ENCODE data around the gene CPT2. TPM values are rescaled to one million over a fixed set of nuclear protein-coding genes. Genes with fewer than 3 reads are reported as not detected.
A peak's percentile ranks its signal among the peaks of the same experiment; 100 is the strongest.

Gene CPT2
- total and polyA plus RNA-seq, 9 of the 15 experiments (the other 6 are each of a cell fraction or from before 2014, with no cell fraction given): 7.6 to 25.1 (median 16.8) TPM

DNA sequence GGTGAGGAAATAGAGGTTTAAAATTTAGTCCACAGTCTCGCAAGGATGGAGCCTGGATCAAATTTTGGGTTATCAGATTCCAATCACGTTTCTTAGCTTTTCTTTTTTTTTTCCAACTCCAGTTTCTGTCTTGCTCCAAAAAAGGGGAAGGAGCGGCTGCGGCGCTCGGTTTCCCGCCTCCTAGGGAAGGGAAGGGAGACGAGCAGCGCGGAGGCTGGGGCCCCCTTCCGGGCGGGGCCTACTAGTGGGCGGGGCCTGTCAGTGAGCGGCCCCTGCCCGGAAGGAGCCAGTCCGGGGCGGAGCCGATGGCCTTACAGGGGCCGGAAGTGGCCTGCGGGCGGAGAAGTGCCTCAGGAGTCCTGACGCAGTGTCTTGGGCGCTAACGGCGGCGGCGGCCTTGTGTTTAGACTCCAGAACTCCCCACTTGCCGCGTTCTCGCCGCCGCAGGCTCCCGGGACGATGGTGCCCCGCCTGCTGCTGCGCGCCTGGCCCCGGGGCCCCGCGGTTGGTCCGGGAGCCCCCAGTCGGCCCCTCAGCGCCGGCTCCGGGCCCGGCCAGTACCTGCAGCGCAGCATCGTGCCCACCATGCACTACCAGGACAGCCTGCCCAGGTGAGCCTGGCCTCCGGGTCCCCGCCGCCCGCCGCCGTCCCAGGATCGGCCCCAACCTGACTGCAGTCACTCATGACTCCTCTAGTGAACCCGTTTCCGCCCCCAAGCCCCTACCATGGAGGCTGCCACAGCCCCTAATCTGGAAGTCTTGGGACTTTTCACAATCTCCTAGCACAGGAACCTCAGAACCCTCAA lies at the start of gene CPT2 (continued):
- TF ChIP-seq, protein P1, sequence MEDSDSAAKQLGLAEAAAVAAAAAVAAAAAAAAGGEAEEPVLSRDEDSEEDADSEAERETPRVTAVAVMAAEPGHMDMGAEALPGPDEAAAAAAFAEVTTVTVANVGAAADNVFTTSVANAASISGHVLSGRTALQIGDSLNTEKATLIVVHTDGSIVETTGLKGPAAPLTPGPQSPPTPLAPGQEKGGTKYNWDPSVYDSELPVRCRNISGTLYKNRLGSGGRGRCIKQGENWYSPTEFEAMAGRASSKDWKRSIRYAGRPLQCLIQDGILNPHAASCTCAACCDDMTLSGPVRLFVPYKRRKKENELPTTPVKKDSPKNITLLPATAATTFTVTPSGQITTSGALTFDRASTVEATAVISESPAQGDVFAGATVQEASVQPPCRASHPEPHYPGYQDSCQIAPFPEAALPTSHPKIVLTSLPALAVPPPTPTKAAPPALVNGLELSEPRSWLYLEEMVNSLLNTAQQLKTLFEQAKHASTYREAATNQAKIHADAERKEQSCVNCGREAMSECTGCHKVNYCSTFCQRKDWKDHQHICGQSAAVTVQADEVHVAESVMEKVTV (CRISPR knock-in tag; IDR thresholded peaks at IDR 0.05): no peak
- TF ChIP-seq ETS2 (tag; IDR thresholded peaks at IDR 0.05; ENCODE audit: borderline replicate concordance, poor library complexity, severe bottlenecking) (no peak), ZNF347 (CRISPR knock-in tag; IDR thresholded peaks at IDR 0.05; ENCODE audit: low read depth) (no peak), NR2F6 (CRISPR knock-in tag; IDR thresholded peaks at IDR 0.05) (no peak), ZNF133 (CRISPR knock-in tag; IDR thresholded peaks at IDR 0.05) (no peak), HCFC1 (IDR thresholded peaks at IDR 0.05; ENCODE audit: low read depth, low read length) (peak; percentile 41; the same call in 1 of the 2 replicates), HNRNPL (IDR thresholded peaks at IDR 0.05; ENCODE audit: low read depth, low read length) (no peak), ZFP36 (IDR thresholded peaks at IDR 0.05; ENCODE audit: low read depth, low read length, partially characterized antibody) (peak; percentile 31)
- TF ChIP-seq, protein P2, sequence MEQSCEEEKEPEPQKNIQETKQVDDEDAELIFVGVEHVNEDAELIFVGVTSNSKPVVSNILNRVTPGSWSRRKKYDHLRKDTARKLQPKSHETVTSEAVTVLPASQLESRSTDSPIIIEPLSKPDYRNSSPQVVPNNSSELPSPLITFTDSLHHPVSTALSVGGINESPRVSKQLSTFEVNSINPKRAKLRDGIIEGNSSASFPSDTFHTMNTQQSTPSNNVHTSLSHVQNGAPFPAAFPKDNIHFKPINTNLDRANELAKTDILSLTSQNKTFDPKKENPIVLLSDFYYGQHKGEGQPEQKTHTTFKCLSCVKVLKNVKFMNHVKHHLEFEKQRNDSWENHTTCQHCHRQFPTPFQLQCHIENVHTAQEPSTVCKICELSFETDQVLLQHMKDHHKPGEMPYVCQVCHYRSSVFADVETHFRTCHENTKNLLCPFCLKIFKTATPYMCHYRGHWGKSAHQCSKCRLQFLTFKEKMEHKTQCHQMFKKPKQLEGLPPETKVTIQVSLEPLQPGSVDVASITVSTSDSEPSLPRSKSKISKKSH (CRISPR knock-in tag; IDR thresholded peaks at IDR 0.05): no peak
- TF ChIP-seq, protein P3, sequence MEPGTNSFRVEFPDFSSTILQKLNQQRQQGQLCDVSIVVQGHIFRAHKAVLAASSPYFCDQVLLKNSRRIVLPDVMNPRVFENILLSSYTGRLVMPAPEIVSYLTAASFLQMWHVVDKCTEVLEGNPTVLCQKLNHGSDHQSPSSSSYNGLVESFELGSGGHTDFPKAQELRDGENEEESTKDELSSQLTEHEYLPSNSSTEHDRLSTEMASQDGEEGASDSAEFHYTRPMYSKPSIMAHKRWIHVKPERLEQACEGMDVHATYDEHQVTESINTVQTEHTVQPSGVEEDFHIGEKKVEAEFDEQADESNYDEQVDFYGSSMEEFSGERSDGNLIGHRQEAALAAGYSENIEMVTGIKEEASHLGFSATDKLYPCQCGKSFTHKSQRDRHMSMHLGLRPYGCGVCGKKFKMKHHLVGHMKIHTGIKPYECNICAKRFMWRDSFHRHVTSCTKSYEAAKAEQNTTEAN (CRISPR knock-in tag; IDR thresholded peaks at IDR 0.05): no peak
- TF ChIP-seq, protein P4, sequence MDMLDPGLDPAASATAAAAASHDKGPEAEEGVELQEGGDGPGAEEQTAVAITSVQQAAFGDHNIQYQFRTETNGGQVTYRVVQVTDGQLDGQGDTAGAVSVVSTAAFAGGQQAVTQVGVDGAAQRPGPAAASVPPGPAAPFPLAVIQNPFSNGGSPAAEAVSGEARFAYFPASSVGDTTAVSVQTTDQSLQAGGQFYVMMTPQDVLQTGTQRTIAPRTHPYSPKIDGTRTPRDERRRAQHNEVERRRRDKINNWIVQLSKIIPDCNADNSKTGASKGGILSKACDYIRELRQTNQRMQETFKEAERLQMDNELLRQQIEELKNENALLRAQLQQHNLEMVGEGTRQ (CRISPR knock-in tag; IDR thresholded peaks at IDR 0.05): no peak
- TF ChIP-seq, protein P5, sequence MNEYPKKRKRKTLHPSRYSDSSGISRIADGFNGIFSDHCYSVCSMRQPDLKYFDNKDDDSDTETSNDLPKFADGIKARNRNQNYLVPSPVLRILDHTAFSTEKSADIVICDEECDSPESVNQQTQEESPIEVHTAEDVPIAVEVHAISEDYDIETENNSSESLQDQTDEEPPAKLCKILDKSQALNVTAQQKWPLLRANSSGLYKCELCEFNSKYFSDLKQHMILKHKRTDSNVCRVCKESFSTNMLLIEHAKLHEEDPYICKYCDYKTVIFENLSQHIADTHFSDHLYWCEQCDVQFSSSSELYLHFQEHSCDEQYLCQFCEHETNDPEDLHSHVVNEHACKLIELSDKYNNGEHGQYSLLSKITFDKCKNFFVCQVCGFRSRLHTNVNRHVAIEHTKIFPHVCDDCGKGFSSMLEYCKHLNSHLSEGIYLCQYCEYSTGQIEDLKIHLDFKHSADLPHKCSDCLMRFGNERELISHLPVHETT (CRISPR knock-in tag; conservative IDR thresholded peaks at IDR 0.05 in 1 of 2, IDR thresholded peaks at IDR 0.05 in 1 of 2): peak in 1 of 2 experiments; percentile 84; a peak in 2 of 4 replicates
- TF ChIP-seq, protein P6, sequence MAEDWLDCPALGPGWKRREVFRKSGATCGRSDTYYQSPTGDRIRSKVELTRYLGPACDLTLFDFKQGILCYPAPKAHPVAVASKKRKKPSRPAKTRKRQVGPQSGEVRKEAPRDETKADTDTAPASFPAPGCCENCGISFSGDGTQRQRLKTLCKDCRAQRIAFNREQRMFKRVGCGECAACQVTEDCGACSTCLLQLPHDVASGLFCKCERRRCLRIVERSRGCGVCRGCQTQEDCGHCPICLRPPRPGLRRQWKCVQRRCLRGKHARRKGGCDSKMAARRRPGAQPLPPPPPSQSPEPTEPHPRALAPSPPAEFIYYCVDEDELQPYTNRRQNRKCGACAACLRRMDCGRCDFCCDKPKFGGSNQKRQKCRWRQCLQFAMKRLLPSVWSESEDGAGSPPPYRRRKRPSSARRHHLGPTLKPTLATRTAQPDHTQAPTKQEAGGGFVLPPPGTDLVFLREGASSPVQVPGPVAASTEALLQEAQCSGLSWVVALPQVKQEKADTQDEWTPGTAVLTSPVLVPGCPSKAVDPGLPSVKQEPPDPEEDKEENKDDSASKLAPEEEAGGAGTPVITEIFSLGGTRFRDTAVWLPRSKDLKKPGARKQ (CRISPR knock-in tag; IDR thresholded peaks at IDR 0.05): no peak
